Measurements from ENCODE around the gene RPE.
A peak's percentile ranks its signal among the peaks of the same experiment; 100 is the strongest.

Gene RPE

DNA sequence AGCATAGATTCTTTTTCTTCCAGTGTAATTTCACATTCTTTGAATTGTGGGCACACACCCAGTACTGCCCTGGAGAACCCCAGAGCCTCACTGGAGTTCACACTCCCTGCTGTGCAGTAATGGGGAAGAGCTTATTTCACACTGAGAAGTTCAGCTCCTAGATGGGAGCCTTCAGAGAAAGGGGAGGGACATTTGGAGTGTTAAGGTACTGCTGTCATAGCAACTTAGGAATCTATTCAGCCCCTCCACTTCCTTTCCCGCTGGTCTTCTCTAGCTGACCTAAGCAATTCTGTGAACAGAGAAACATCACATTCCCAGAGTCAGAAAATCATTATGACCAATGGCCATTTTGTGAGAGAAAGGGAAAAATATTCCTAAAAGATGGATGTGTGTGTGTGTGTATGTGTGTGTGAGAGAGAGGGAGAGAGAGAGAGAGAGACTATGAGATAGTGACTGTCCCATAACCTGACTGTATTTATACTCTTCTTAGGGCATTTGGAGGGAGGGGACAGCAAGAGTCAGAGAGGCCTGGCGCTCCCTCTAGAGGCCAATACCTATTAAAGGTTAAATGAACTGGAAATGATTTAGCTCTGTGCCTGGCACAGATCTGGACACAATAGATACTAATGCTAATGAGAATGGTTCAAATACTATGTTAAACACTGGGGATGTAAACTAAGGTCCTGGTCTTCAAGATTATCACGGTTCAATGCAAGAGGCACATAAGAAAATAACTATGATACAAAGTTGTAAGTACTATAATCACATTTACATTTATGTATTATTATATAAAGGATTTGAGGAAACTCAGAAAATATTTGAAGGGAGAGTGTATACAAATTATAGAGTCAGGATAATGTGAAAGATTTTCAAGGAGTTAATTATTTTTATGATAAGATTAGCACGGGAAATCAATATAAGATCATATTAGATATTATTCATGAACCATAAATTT, 41.5 kb upstream of the RPE start:
- no peaks in the 10 kb centered on the region for H3K79me2 ChIP-seq
- no peak overlapping the region for H3K4me3 ChIP-seq (ENCODE audit: low read depth, low read length)
- H3K27ac ChIP-seq = no peak overlapping the region
- no peaks in the 10 kb centered on the region for H3K36me3 ChIP-seq (ENCODE audit: control insufficient read depth, insufficient read depth, low read length)
- peak overlapping the region; percentile 74 for H2AFZ ChIP-seq
- H3K4me1 ChIP-seq = peaks cover 4% of the 10 kb centered on the region
- TF ChIP-seq CTCF (IDR thresholded peaks at IDR 0.05) = peak; percentile 66
- H3K9me3 ChIP-seq (ENCODE audit: control insufficient read depth, low read length) = no peaks in the 10 kb centered on the region
- no peak overlapping the region for H3K9ac ChIP-seq
- H3K27me3 ChIP-seq (ENCODE audit: control insufficient read depth, insufficient read depth, low read length) = no peaks in the 10 kb centered on the region
- H3K4me2 ChIP-seq (ENCODE audit: low read length) = no peak overlapping the region

GRCh38 chr2:209965723-209966122, 36.7 kb upstream of the RPE start:
- H3K79me2 ChIP-seq = no peaks in the 10 kb centered on the region
- no peak overlapping the region for H3K4me3 ChIP-seq (ENCODE audit: low read depth, low read length)
- no peaks in the 10 kb centered on the region for H3K27me3 ChIP-seq (ENCODE audit: control insufficient read depth, insufficient read depth, low read length)
- H3K27ac ChIP-seq = no peak overlapping the region
- no peak overlapping the region for H3K4me2 ChIP-seq (ENCODE audit: low read length)
- H2AFZ ChIP-seq = no peak overlapping the region
- no peaks in the 10 kb centered on the region for H3K36me3 ChIP-seq (ENCODE audit: control insufficient read depth, insufficient read depth, low read length)
- no peak overlapping the region for H3K9ac ChIP-seq
- H3K9me3 ChIP-seq (ENCODE audit: control insufficient read depth, low read length) = no peaks in the 10 kb centered on the region
- H3K4me1 ChIP-seq = peaks cover 2% of the 10 kb centered on the region
- TF ChIP-seq CTCF (IDR thresholded peaks at IDR 0.05) = no peak

DNA sequence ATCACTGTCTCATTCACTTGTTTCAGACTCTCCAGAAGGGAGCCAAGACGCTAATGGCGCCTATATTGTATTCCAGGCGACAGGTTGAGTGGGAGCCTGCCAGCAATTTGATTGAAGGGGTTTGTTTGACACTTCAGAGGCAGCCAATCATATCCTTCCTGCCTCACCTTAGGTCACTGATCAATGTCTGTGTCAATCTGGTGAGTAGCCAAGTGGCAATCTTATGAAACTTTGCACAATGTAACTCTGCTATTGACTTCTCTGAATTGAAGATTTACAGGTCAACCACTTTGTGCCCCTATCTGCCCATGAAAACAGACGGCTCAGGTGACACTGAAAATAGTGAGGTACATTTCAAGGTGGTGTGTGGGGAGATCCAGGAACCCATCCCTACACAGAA, 32.7 kb upstream of the RPE start:
- no peak overlapping the region for H2AFZ ChIP-seq
- no peak overlapping the region for H3K4me3 ChIP-seq (ENCODE audit: low read depth, low read length)
- H3K27me3 ChIP-seq (ENCODE audit: control insufficient read depth, insufficient read depth, low read length) = no peaks in the 10 kb centered on the region

DNA sequence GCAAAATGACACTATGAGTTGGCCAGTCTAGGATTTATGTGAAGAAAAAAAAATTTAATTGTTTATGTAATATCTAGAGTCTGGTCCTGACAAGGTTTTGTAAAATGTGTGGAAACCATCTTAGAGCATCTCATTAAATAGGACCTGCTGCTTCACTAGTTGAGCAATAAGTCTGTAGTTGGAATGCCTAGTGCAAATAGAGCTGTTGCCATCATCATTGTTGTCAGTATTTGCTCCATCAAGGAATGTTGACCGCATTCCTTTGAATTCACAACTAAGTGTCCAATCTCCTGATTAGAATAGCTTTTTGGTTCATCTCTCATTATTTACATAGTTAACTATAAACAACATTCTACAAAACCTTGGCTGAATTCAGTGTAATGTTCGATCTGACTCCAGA, 32.2 kb upstream of the RPE start:
- Histone ChIP-seq H3K9me3 (ENCODE audit: control insufficient read depth, low read length) (no peaks in the 10 kb centered on the region), H3K27ac (no peak overlapping the region), H3K4me2 (ENCODE audit: low read length) (no peak overlapping the region), H2AFZ (no peak overlapping the region), H3K36me3 (ENCODE audit: control insufficient read depth, insufficient read depth, low read length) (no peaks in the 10 kb centered on the region), H3K9ac (no peak overlapping the region), H3K27me3 (ENCODE audit: control insufficient read depth, insufficient read depth, low read length) (no peaks in the 10 kb centered on the region), H3K79me2 (no peaks in the 10 kb centered on the region), H3K4me1 (no peaks in the 10 kb centered on the region), H3K4me3 (ENCODE audit: low read depth, low read length) (no peak overlapping the region)
- TF ChIP-seq CTCF (IDR thresholded peaks at IDR 0.05) = no peak

More for the DNA sequence above, 32.7 kb upstream of the RPE start:
- TF ChIP-seq CTCF (IDR thresholded peaks at IDR 0.05) = no peak
- H3K9me3 ChIP-seq (ENCODE audit: control insufficient read depth, low read length) = no peaks in the 10 kb centered on the region
- no peaks in the 10 kb centered on the region for H3K4me1 ChIP-seq
- H3K36me3 ChIP-seq (ENCODE audit: control insufficient read depth, insufficient read depth, low read length) = no peaks in the 10 kb centered on the region
- no peaks in the 10 kb centered on the region for H3K79me2 ChIP-seq
- no peak overlapping the region for H3K27ac ChIP-seq
- H3K9ac ChIP-seq = no peak overlapping the region
- H3K4me2 ChIP-seq (ENCODE audit: low read length) = no peak overlapping the region

- TF ChIP-seq CTCF (IDR thresholded peaks at IDR 0.05) = no peak
- H3K79me2 ChIP-seq = no peaks in the 10 kb centered on the region
- H3K4me2 ChIP-seq (ENCODE audit: low read length) = no peak overlapping the region
- no peak overlapping the region for H2AFZ ChIP-seq
- no peak overlapping the region for H3K9ac ChIP-seq
- no peaks in the 10 kb centered on the region for H3K9me3 ChIP-seq (ENCODE audit: control insufficient read depth, low read length)
- H3K27me3 ChIP-seq (ENCODE audit: control insufficient read depth, insufficient read depth, low read length) = no peaks in the 10 kb centered on the region
- H3K4me3 ChIP-seq (ENCODE audit: low read depth, low read length) = no peak overlapping the region
- no peaks in the 10 kb centered on the region for H3K4me1 ChIP-seq
- H3K27ac ChIP-seq = no peak overlapping the region
- H3K36me3 ChIP-seq (ENCODE audit: control insufficient read depth, insufficient read depth, low read length) = no peaks in the 10 kb centered on the region
Measured at GRCh38 chr2:209970711-209971110, 31.7 kb upstream of the RPE start.

All from parathyroid adenoma (tissue), 2 donors.